CD14-positive monocyte (primary cell): ENCODE results near the gene COA6. TPM values are rescaled to one million over a fixed set of nuclear protein-coding genes. Genes with fewer than 3 reads are reported as not detected.
"Not testable (repeated sequence)": the region's sequence is repeated elsewhere in the genome, so short reads cannot be mapped to it uniquely, and the experiment has no call there.

Source experiments
- DNase-seq, 3 donors: peaks; one replicate each; pipeline ENCODE4 v3.0.0-alpha.2; 2011 to 2022
- H2AFZ ChIP-seq: 2 replicates; pipeline ENCODE4 v1.6.0; 2012; ENCODE audit warnings: mild to moderate bottlenecking, low read depth, low read length, inconsistent platforms; ENCODE audit not compliant: insufficient read depth, poor library complexity, severe bottlenecking
- H3K27ac ChIP-seq, 2 donors: 1 replicate in 1 of 2; 2 replicates in 1 of 2; pipeline ENCODE4 v1.5.1; 2012 to 2013; ENCODE audit warnings: low read length in 2 of 2, control low read depth in 1 of 2, inconsistent platforms in 1 of 2, low read depth in 1 of 2, mild to moderate bottlenecking in 1 of 2
- H3K27me3 ChIP-seq, 2 donors: one replicate each; pipeline versions ENCODE4 v1.6.0 to v1.6.1; 2011 to 2013; ENCODE audit warnings: low read length in 2 of 2; ENCODE audit not compliant: control insufficient read depth in 2 of 2, insufficient read depth in 2 of 2
- H3K36me3 ChIP-seq, 2 donors: replicated peaks in 1 of 2; 1 replicate in 1 of 2; 2 replicates in 1 of 2; pipeline versions ENCODE4 v1.5.1 to v1.6.1; 2012 to 2013; ENCODE audit warnings: low read length in 2 of 2, control low read depth in 1 of 2, inconsistent platforms in 1 of 2, mild to moderate bottlenecking in 1 of 2; ENCODE audit not compliant: insufficient read depth in 2 of 2, control insufficient read depth in 1 of 2
- H3K4me1 ChIP-seq, 2 donors: 1 replicate in 1 of 2; 2 replicates in 1 of 2; pipeline versions ENCODE4 v1.5.1 to v1.6.1; 2012 to 2013; ENCODE audit warnings: low read length in 2 of 2, control low read depth in 1 of 2, inconsistent platforms in 1 of 2, mild to moderate bottlenecking in 1 of 2, moderate library complexity in 1 of 2; ENCODE audit not compliant: insufficient read depth in 2 of 2, control insufficient read depth in 1 of 2
- H3K4me2 ChIP-seq: replicated peaks from 2 replicates; pipeline ENCODE3; 2012; ENCODE audit warnings: low read length, moderate library complexity, mild to moderate bottlenecking; ENCODE audit not compliant: poor library complexity, severe bottlenecking; ENCODE audit errors: extremely low read depth
- H3K4me3 ChIP-seq, 3 experiments: fragments of 200-600 bp in 1 of 3; sonication (generic) in 1 of 3; replicated peaks in 1 of 3; 1 replicate in 2 of 3; 2 replicates in 1 of 3; pipeline ENCODE4 v1.5.1; 2011 to 2013; ENCODE audit warnings: low read length in 3 of 3, mild to moderate bottlenecking in 3 of 3, control low read depth in 2 of 3, low read depth in 2 of 3, inconsistent platforms in 1 of 3, moderate library complexity in 1 of 3
- H3K79me2 ChIP-seq: 2 replicates; pipeline ENCODE4 v1.6.0; 2012; ENCODE audit warnings: mild to moderate bottlenecking, control low read depth, inconsistent platforms, low read length, moderate library complexity; ENCODE audit not compliant: insufficient read depth
- H3K9ac ChIP-seq: 2 replicates; pipeline ENCODE4 v1.6.0; 2017; ENCODE audit warnings: low read length, mild to moderate bottlenecking; ENCODE audit not compliant: insufficient read depth, poor library complexity, severe bottlenecking
- H3K9me3 ChIP-seq, 2 donors: replicated peaks in 1 of 2; 1 replicate in 1 of 2; 2 replicates in 1 of 2; pipeline versions ENCODE4 v1.5.1 to v1.6.1; 2012 to 2013; ENCODE audit warnings: low read length in 2 of 2, control low read depth in 1 of 2; ENCODE audit not compliant: control insufficient read depth in 1 of 2, insufficient read depth in 1 of 2
- H4K20me1 ChIP-seq: 2 replicates; pipeline ENCODE4 v1.6.0; 2012; ENCODE audit warnings: mild to moderate bottlenecking, low read length, control low read depth, moderate library complexity; ENCODE audit not compliant: insufficient read depth
- H3K27ac Mint-ChIP-seq, 7 donors: one replicate each; pipeline ENCODE4 v1.8.0; 2020; ENCODE audit warnings: mild to moderate bottlenecking in 7 of 7, mixed read lengths in 7 of 7, moderate library complexity in 6 of 7, inconsistent platforms in 2 of 7
- H3K27me3 Mint-ChIP-seq, 3 donors: one replicate each; pipeline ENCODE4 v1.8.0; 2021 to 2022; ENCODE audit warnings: low read depth in 3 of 3, mild to moderate bottlenecking in 3 of 3, mixed read lengths in 3 of 3, moderate library complexity in 3 of 3, inconsistent platforms in 1 of 3
- H3K36me3 Mint-ChIP-seq, 2 donors: one replicate each; pipeline ENCODE4 v1.8.0; 2020; ENCODE audit warnings: mixed read lengths in 2 of 2, inconsistent platforms in 1 of 2, mild to moderate bottlenecking in 1 of 2
- H3K4me1 Mint-ChIP-seq: one replicate; pipeline ENCODE4 v1.8.0; 2020; ENCODE audit warnings: mild to moderate bottlenecking, mixed read lengths
- H3K4me3 Mint-ChIP-seq, 2 donors: one replicate each; pipeline ENCODE4 v1.8.0; 2020; ENCODE audit warnings: mild to moderate bottlenecking in 2 of 2, mixed read lengths in 2 of 2, moderate library complexity in 1 of 2
- H3K9me3 Mint-ChIP-seq, 7 donors: one replicate each; pipeline ENCODE4 v1.8.0; 2020 to 2022; ENCODE audit warnings: mixed read lengths in 7 of 7, mild to moderate bottlenecking in 6 of 7, moderate library complexity in 6 of 7, inconsistent platforms in 2 of 7
- WGBS: methylation state at CpG from one replicate; pipeline ENCODE4 v1.1.5; 2013; ENCODE audit warnings: missing lambda C conversion rate; ENCODE audit not compliant: insufficient coverage; 5-methylcytosine and 5-hydroxymethylcytosine counted together
- intact Hi-C, 2 donors: fragments of 100-400 bp; cut with micrococcal nuclease; formaldehyde crosslinking; loops; one replicate each; pipeline versions ENCODE4 v1.15.0 to v1.15.1; 2023
- polyA plus RNA-seq, 3 donors: library from polyadenylated mRNA; depleted of rRNA in 1 of 3; unstranded in 2 of 3; stranded (reverse) in 1 of 3; fragments of 300-500 nt in 2 of 3; fragments of >200 nt in 1 of 3; fragmentation: Illumina TruSeq in 2 of 3; gene quantifications; 1 replicate in 2 of 3; 2 replicates in 1 of 3; pipeline ENCODE4 v1.2.3, GENCODE V29; 2012 to 2021
- TF ChIP-seq, protein P1 (sequence below): fragments of 200-600 bp; IDR thresholded peaks from one replicate; pipeline ENCODE4 v1.8.0; 2022; ENCODE audit warnings: antibody characterized with exemption, mild to moderate bottlenecking

Gene COA6
- polyA plus RNA-seq, 3 donors: 7.2 to 55.5 (median 46.3) TPM

DNA sequence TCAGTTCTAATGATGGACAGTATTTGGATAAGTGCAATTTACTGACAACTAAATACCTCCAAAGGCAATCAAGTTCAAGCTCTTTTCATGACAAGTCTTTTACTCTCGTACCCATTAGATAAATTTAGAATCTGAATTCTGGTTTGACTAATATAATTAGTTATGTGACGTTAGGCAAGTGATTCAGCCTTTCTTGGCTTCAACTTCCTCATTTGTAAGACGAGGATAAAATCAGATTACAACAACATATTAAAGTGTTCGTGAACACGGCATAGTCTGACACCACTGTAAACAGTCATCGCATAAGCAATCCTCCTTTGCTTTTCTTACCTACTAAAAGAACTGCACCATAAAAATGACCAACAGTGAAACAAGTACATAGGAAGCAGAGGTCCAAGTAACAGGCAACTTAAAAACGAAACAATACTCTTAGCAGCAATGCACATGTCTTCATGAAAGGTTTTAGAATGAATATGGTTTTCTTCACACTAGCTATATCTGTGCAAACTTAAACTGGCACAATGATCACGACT is 25.7 kb downstream of the COA6 start:
- Histone ChIP-seq H3K27me3 (no peaks in the 10 kb centered on the region), H3K4me3 (peak overlapping the region; percentile 52 to 97 (median 72)), H3K79me2 (no peaks in the 10 kb centered on the region), H3K27ac (peak overlapping the region in 1 of 2 donors; percentile 91), H3K9ac (peak overlapping the region; percentile 52), H4K20me1 (no peaks in the 10 kb centered on the region), H3K4me1 (peaks cover 40 to 50% of the 10 kb centered on the region in 2 donors), H3K36me3 (no peaks in the 10 kb centered on the region), H2AFZ (peak overlapping the region; percentile 26), H3K4me2 (peak overlapping the region; percentile 63), H3K9me3 (no peaks in the 10 kb centered on the region)
- Mint-ChIP-seq H3K27me3 (no peaks in the 10 kb centered on the region), H3K4me1 (peaks cover 45% of the 10 kb centered on the region), H3K4me3 (peak overlapping the region; percentile 60 to 94), H3K9me3 (no peaks in the 10 kb centered on the region), H3K36me3 (peaks cover 2 to 4% of the 10 kb centered on the region in 2 donors), H3K27ac (peak overlapping the region; percentile 93 to 96 (median 95))
- DNase-seq: peak; percentile 77 to 88 (median 85)
- TF ChIP-seq, protein P1, sequence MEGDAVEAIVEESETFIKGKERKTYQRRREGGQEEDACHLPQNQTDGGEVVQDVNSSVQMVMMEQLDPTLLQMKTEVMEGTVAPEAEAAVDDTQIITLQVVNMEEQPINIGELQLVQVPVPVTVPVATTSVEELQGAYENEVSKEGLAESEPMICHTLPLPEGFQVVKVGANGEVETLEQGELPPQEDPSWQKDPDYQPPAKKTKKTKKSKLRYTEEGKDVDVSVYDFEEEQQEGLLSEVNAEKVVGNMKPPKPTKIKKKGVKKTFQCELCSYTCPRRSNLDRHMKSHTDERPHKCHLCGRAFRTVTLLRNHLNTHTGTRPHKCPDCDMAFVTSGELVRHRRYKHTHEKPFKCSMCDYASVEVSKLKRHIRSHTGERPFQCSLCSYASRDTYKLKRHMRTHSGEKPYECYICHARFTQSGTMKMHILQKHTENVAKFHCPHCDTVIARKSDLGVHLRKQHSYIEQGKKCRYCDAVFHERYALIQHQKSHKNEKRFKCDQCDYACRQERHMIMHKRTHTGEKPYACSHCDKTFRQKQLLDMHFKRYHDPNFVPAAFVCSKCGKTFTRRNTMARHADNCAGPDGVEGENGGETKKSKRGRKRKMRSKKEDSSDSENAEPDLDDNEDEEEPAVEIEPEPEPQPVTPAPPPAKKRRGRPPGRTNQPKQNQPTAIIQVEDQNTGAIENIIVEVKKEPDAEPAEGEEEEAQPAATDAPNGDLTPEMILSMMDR: no peak
- intact Hi-C loops: no loop called here
- WGBS: 0% methylated on average over 2 of the region's 8 CpGs

GRCh38 chr1:234399515-234399914 is 26.3 kb downstream of the COA6 start:
- H3K9me3 ChIP-seq, H3K79me2 ChIP-seq, H3K27me3 Mint-ChIP-seq, H3K27me3 ChIP-seq, H3K9me3 Mint-ChIP-seq, H3K36me3 ChIP-seq, H3K36me3 Mint-ChIP-seq, intact Hi-C loops, H4K20me1 ChIP-seq, DNase-seq: not testable (repeated sequence)
- peak overlapping the region; percentile 52 for H3K9ac ChIP-seq
- H3K27ac ChIP-seq: peak overlapping the region in 1 of 2 donors; percentile 91
- WGBS: no CpG with 5 or more reads among the region's 6 CpGs
- H3K4me3 ChIP-seq: peak overlapping the region in 1 of 3 experiments; percentile 72
- peak overlapping the region; percentile 26 for H2AFZ ChIP-seq
- Mint-ChIP-seq H3K4me3 (peak overlapping the region; percentile 60 to 94), H3K27ac (peak overlapping the region; percentile 93 to 96 (median 95)), H3K4me1 (peaks cover 45% of the 10 kb centered on the region)
- H3K4me1 ChIP-seq: peaks cover 40 to 50% of the 10 kb centered on the region in 2 donors
- peak overlapping the region; percentile 63 for H3K4me2 ChIP-seq
